Breast epithelium (tissue), 4 donors: ENCODE results near the gene CTXND1. TPM values are rescaled to one million over a fixed set of nuclear protein-coding genes. Genes with fewer than 3 reads are reported as not detected.

Source experiments
- DNase-seq, 2 donors: peaks; one replicate each; pipeline ENCODE4 v3.0.0-alpha.2; 2019; ENCODE audit warnings: low spot score in 2 of 2
- H3K27ac ChIP-seq, 2 donors: fragments of 200-600 bp; sonication (generic) in 1 of 2; one replicate each; pipeline ENCODE4 v1.5.1; 2016 to 2019; ENCODE audit warnings: mild to moderate bottlenecking in 1 of 2
- H3K27me3 ChIP-seq, 2 donors: fragments of 200-600 bp; sonication (generic) in 1 of 2; one replicate each; pipeline versions ENCODE4 v1.5.1 to v1.6.0; 2017 to 2019; ENCODE audit warnings: control low read depth in 1 of 2, mild to moderate bottlenecking in 1 of 2
- H3K36me3 ChIP-seq: fragments of 200-600 bp; one replicate; pipeline ENCODE4 v1.5.1; 2019
- H3K4me1 ChIP-seq, 2 donors: fragments of 200-600 bp; sonication (generic); one replicate each; pipeline ENCODE4 v1.5.1; 2016 to 2019; ENCODE audit warnings: control low read depth in 1 of 2
- H3K4me3 ChIP-seq, 3 donors: fragments of 200-600 bp; sonication (generic); 1 replicate in 2 of 3; 2 replicates in 1 of 3; pipeline ENCODE4 v1.5.1; 2016 to 2019; ENCODE audit warnings: mild to moderate bottlenecking in 3 of 3, moderate library complexity in 2 of 3
- H3K9me3 ChIP-seq, 2 donors: fragments of 200-600 bp; sonication (generic) in 1 of 2; one replicate each; pipeline ENCODE4 v1.5.1; 2016 to 2019; ENCODE audit warnings: control low read depth in 1 of 2
- CTCF ChIP-seq, 3 donors: fragments of 450-650 bp; IDR thresholded peaks; one replicate each; pipeline ENCODE4 v1.5.1; 2016 to 2017; ENCODE audit warnings: antibody characterized with exemption in 3 of 3, mild to moderate bottlenecking in 3 of 3, moderate library complexity in 3 of 3
- POLR2A ChIP-seq: fragments of 450-650 bp; IDR thresholded peaks from one replicate; pipeline ENCODE4 v1.6.1; 2016; ENCODE audit warnings: antibody characterized with exemption, mild to moderate bottlenecking, moderate library complexity
- POLR2AphosphoS5 ChIP-seq, 3 donors: sonication (generic); formaldehyde crosslinking; IDR thresholded peaks; one replicate each; pipeline ENCODE4 v1.6.1; 2017; ENCODE audit warnings: antibody characterized with exemption in 3 of 3
- intact Hi-C: fragments of 100-400 bp; cut with DNase I; formaldehyde crosslinking; loops from one replicate; pipeline ENCODE4 v1.15.1; 2023; ENCODE audit warnings: low total_unique reads
- total RNA-seq, 3 donors: library from RNA; depleted of rRNA; stranded (reverse); fragments of >200 nt; gene quantifications; one replicate each; pipeline ENCODE4 v1.1.0, GENCODE V29; 2016

The CTXND1 gene
- total RNA-seq, 3 donors from 2014 or later = not detected

- Histone ChIP-seq H3K9me3 (no peaks in the 10 kb centered on the region), H3K36me3 (no peaks in the 10 kb centered on the region), H3K4me3 (no peak overlapping the region), H3K27ac (no peak overlapping the region), H3K27me3 (peaks cover 0 to 19% of the 10 kb centered on the region in 2 donors), H3K4me1 (no peaks in the 10 kb centered on the region)
- intact Hi-C loops = no loop called here
- no peak for TF ChIP-seq POLR2A
- no peak for TF ChIP-seq CTCF (IDR thresholded peaks at IDR 0.05)
- TF ChIP-seq POLR2AphosphoS5 (IDR thresholded peaks at IDR 0.05) = no peak
- no peak for DNase-seq
Observed at GRCh38 chr15:80268101-80268500, 16.1 kb upstream of the CTXND1 start.

- no peaks in the 10 kb centered on the region for H3K9me3 ChIP-seq
- H3K27me3 ChIP-seq = peaks cover 0 to 19% of the 10 kb centered on the region in 2 donors
- H3K4me3 ChIP-seq = no peak overlapping the region
- TF ChIP-seq POLR2A (no peak), CTCF (IDR thresholded peaks at IDR 0.05) (no peak), POLR2AphosphoS5 (IDR thresholded peaks at IDR 0.05) (no peak)
- H3K4me1 ChIP-seq = no peaks in the 10 kb centered on the region
- intact Hi-C loops = no loop called here
- no peaks in the 10 kb centered on the region for H3K36me3 ChIP-seq
- no peak for DNase-seq
- no peak overlapping the region for H3K27ac ChIP-seq
Observed at GRCh38 chr15:80267658-80268057, 15.6 kb upstream of the CTXND1 start.

GRCh38 chr15:80266745-80267144, 14.7 kb upstream of the CTXND1 start:
- no peak overlapping the region for H3K4me3 ChIP-seq

GRCh38 chr15:80266113-80266512, 14.1 kb upstream of the CTXND1 start:
- DNase-seq = no peak
- intact Hi-C loops = no loop called here
- H3K36me3 ChIP-seq = no peaks in the 10 kb centered on the region
- H3K27ac ChIP-seq = no peak overlapping the region
- H3K9me3 ChIP-seq = no peaks in the 10 kb centered on the region
- TF ChIP-seq POLR2A = no peak
- TF ChIP-seq POLR2AphosphoS5 (IDR thresholded peaks at IDR 0.05) = no peak
- no peak for TF ChIP-seq CTCF (IDR thresholded peaks at IDR 0.05)
- no peak overlapping the region for H3K4me3 ChIP-seq
- peaks cover 0 to 32% of the 10 kb centered on the region in 2 donors for H3K27me3 ChIP-seq
- no peaks in the 10 kb centered on the region for H3K4me1 ChIP-seq

More at GRCh38 chr15:80266745-80267144, 14.7 kb upstream of the CTXND1 start:
- H3K4me1 ChIP-seq = no peaks in the 10 kb centered on the region
- H3K27me3 ChIP-seq = peaks cover 0 to 27% of the 10 kb centered on the region in 2 donors
- no peaks in the 10 kb centered on the region for H3K36me3 ChIP-seq
- no peak overlapping the region for H3K27ac ChIP-seq
- intact Hi-C loops = no loop called here
- no peaks in the 10 kb centered on the region for H3K9me3 ChIP-seq
- no peak for DNase-seq
- TF ChIP-seq CTCF (IDR thresholded peaks at IDR 0.05) = no peak
- TF ChIP-seq POLR2A = no peak
- TF ChIP-seq POLR2AphosphoS5 (IDR thresholded peaks at IDR 0.05) = no peak

- intact Hi-C loops = no loop called here
- no peaks in the 10 kb centered on the region for H3K4me1 ChIP-seq
- DNase-seq = no peak
- H3K36me3 ChIP-seq = no peaks in the 10 kb centered on the region
- peaks cover 0 to 43% of the 10 kb centered on the region in 2 donors for H3K27me3 ChIP-seq
- no peak overlapping the region for H3K4me3 ChIP-seq
- H3K9me3 ChIP-seq = no peaks in the 10 kb centered on the region
- TF ChIP-seq POLR2A = no peak
- no peak for TF ChIP-seq CTCF (IDR thresholded peaks at IDR 0.05)
- TF ChIP-seq POLR2AphosphoS5 (IDR thresholded peaks at IDR 0.05) = no peak
- H3K27ac ChIP-seq = no peak overlapping the region
Observed at GRCh38 chr15:80265021-80265420, 13.0 kb upstream of the CTXND1 start.
